Measurements from ENCODE around the gene ITFG1.
A peak's percentile ranks its signal among the peaks of the same experiment; 100 is the strongest.

The ITFG1 gene

GRCh38 chr16:47460711-47461597 lies at the start of gene ITFG1, which contains the start of gene PHKB:
Gene ITFG1, minus strand, starts transcription at chr16:47461063. Its CDS starts 18 bp downstream, at chr16:47461045.
Gene PHKB, plus strand, starts transcription at chr16:47461331. Its CDS starts 20 bp downstream, at chr16:47461351.
- DNase-seq (ENCODE audit: low read depth), result peak; percentile 79

GRCh38 chr16:47507701-47508100 lies 46.8 kb upstream of the ITFG1 start:
- DNase-seq (ENCODE audit: low read depth), result no peak

GRCh38 chr16:47506800-47507199 lies 45.9 kb upstream of the ITFG1 start:
- DNase-seq (ENCODE audit: low read depth), result no peak

GRCh38 chr16:47504599-47504998 lies 43.7 kb upstream of the ITFG1 start:
- DNase-seq (ENCODE audit: low read depth), result no peak

- no peak for DNase-seq (ENCODE audit: low read depth)
Observed at GRCh38 chr16:47503936-47504335, 43.1 kb upstream of the ITFG1 start.

- no peak for DNase-seq (ENCODE audit: low read depth)
Observed at GRCh38 chr16:47499700-47500264, 38.9 kb upstream of the ITFG1 start.

GRCh38 chr16:47499080-47499699 lies 38.3 kb upstream of the ITFG1 start:
- no peak for DNase-seq (ENCODE audit: low read depth)

- no peak for DNase-seq (ENCODE audit: low read depth)
Observed at GRCh38 chr16:47493381-47494337, 32.8 kb upstream of the ITFG1 start.

GRCh38 chr16:47492428-47493377 lies 31.8 kb upstream of the ITFG1 start:
- peak; percentile 20 for DNase-seq (ENCODE audit: low read depth)

- no peak for DNase-seq (ENCODE audit: low read depth)
Observed at GRCh38 chr16:47492036-47492427, 31.2 kb upstream of the ITFG1 start.

GRCh38 chr16:47490471-47490870 lies 29.6 kb upstream of the ITFG1 start:
- DNase-seq (ENCODE audit: low read depth), result no peak

GRCh38 chr16:47488051-47488450 lies 27.2 kb upstream of the ITFG1 start:
- no peak for DNase-seq (ENCODE audit: low read depth)

- DNase-seq (ENCODE audit: low read depth), result no peak
Observed at GRCh38 chr16:47486856-47487255, 26.0 kb upstream of the ITFG1 start.

GRCh38 chr16:47483616-47484015 lies 22.8 kb upstream of the ITFG1 start:
- no peak for DNase-seq (ENCODE audit: low read depth)

GRCh38 chr16:47481698-47482374 lies 21.0 kb upstream of the ITFG1 start:
- DNase-seq (ENCODE audit: low read depth), result no peak

- DNase-seq (ENCODE audit: low read depth), result no peak
Observed at GRCh38 chr16:47480410-47480809, 19.5 kb upstream of the ITFG1 start.

- DNase-seq (ENCODE audit: low read depth), result no peak
Observed at GRCh38 chr16:47477679-47478078, 16.8 kb upstream of the ITFG1 start.

- no peak for DNase-seq (ENCODE audit: low read depth)
Observed at GRCh38 chr16:47476654-47477345, 15.9 kb upstream of the ITFG1 start.

GRCh38 chr16:47475786-47476185 lies 14.9 kb upstream of the ITFG1 start:
- DNase-seq (ENCODE audit: low read depth), result no peak
